NCI-H524 (cell line): ENCODE measurements around the gene LPAR3.

Experiments
- DNase-seq, 2 experiments: peaks; one replicate each; lab custom pipeline; 2025; lab: John Stamatoyannopoulos, UW

Gene LPAR3

DNA sequence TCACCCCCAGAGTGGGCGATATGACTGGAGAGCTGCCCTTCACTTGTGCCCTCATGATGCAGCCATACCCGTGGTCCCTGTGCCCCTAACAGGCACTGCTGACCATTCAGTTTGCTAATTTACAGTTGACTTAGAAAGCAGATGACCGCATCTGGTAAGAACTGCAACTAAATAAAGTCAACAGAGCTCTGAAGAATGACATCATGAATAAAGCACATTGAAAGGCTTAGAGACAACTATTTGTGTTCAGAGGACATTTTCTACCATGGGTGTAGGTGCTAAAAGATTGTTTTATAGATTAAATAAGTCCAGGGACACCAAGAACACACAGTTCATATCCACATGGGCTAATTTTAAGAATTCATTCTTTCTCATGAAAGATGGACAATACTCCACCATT is 65.5 kb downstream of the LPAR3 start:
- DNase-seq, result no peak

DNA sequence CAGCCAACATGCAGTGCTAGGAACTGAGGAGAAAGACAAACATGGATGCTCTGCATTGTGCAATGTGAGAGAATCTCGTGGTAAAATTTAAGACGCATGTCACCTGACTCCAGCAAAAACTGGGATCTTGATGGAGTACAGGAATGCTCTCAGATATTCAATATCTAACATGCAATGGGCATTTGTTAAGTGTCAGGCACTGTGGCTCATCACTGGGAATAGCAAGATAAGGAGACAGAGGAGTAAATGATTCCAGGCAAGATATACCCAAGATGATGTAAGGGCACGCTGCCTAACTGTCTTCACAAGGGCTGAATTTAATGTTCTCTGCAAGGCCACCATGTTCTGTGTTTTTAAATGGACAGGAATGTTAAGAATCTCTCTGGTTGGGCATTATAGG is 67.8 kb downstream of the LPAR3 start:
- DNase-seq, result no peak

DNA sequence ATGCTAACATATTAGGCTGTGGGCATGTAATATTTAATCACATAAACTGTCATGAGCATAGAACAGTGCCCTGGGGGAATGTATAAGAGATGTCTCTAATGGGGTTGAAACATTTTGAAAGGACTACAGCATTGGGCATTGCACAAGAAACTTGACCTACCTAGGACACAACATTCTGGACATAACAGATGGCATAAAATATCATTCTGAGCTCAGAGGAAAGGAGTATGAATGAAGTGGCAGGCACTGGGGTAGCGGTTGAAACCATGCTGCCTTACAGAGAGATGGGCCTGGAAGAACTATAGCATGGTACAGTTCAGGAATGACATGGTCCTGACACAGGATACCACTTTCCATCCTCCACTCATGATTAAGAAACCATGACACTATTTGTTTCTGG is 69.0 kb downstream of the LPAR3 start:
- peak in 1 of 2 experiments; percentile 1 for DNase-seq

DNA sequence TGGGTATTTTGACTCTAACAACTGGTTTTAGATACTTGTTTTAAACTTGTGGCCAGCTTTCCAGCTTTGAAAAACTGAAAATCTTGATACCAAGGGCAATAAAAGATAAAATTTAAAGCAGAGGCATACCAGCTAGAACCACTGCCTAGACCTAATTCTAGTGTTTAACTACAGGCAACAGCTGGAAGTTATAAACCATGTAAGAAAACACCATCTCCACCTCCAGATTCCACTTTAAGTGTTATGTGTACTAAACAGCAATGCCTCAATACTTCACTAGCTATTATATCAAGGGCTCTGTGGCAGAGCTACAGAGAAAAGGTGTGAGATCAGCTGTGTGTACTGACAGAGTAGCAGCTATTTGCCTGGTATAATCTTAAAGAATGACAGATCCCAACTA is 69.5 kb downstream of the LPAR3 start:
- no peak for DNase-seq

DNA sequence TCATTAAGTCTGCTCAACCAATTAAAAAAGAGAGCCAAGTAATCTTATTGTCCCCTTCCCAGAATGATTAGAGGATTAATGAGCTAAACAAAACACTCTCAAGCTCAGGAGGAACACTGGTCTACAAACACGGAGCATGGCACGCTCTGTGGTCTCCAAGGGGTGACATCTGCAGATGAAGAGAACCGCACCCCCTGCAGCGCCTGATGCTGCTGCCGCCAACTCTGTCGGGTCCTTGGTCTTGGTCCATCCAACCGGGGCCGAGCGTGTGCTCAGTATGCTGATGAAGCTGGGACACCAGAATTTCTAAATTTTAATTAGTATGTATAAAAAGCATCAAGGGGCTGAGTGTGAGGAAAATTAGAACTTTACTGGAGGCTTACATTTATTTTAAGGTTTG is 82.7 kb downstream of the LPAR3 start:
- DNase-seq, result no peak

DNA sequence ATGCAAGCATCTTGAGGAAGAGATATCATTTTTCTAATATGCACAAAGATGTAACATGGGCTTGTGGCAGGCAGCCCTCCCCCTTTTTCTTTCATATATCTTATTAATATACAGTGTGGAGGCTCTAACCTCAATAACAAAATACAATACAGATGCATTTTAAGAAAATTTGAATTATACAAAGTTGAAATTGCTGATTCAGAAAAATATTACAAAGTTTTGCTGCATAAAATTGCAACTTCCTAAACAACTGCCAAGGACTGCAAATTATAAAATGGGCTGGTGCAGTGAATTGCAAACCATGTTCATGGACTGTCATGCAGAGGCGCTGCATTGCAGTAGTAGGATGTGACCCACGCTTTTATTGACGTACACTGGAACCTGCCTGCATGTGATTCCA is 84.0 kb downstream of the LPAR3 start:
- no peak for DNase-seq

DNA sequence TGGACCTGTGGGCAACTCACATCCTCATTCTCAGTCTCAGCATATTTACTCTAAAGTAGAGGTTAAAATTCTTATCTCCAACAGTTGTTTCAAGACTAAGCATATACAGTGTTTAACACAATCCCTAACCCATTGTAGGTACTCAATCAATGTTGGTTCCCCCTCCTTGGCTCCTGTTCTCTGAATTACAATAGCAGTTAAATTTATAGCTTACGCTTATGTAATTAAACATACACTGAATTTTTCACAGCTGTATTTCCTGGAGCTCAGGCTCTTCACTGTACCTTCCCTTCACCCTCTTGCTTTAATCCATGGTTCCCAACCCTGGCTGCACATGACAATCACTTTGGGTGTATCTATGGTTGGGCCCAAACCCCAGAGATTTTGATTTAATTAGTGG is 89.4 kb downstream of the LPAR3 start:
- no peak for DNase-seq

DNA sequence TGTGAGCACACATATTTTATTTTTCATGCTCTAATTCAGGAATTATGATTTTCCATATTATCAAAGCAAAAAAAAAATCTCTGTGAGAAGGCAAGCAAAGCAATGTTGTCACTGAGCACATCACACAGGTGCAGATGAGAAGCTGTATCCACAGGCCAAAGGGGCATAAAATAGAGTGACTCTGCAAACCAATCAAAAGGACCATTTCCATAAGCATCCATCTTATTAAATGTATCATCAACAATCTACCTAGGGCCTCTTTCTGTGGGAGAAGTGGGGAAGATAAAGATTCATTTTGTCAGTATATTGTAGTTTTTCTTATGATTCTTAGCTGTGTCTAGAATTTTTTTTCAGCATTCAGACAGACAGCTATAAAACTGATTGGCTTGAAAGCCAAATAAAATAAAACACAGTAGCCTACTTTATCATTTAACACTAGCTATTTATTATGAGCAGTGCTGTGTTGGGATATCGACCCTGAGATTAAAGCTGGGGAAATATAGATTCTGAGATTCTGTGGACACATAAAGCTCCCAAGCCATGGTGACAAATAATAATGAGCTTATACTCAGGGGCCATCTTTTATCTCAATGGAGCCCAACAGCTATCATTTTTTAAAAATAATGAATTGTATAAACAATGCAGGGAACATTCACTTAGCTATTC is 90.3 kb downstream of the LPAR3 start:
- no peak for DNase-seq

DNA sequence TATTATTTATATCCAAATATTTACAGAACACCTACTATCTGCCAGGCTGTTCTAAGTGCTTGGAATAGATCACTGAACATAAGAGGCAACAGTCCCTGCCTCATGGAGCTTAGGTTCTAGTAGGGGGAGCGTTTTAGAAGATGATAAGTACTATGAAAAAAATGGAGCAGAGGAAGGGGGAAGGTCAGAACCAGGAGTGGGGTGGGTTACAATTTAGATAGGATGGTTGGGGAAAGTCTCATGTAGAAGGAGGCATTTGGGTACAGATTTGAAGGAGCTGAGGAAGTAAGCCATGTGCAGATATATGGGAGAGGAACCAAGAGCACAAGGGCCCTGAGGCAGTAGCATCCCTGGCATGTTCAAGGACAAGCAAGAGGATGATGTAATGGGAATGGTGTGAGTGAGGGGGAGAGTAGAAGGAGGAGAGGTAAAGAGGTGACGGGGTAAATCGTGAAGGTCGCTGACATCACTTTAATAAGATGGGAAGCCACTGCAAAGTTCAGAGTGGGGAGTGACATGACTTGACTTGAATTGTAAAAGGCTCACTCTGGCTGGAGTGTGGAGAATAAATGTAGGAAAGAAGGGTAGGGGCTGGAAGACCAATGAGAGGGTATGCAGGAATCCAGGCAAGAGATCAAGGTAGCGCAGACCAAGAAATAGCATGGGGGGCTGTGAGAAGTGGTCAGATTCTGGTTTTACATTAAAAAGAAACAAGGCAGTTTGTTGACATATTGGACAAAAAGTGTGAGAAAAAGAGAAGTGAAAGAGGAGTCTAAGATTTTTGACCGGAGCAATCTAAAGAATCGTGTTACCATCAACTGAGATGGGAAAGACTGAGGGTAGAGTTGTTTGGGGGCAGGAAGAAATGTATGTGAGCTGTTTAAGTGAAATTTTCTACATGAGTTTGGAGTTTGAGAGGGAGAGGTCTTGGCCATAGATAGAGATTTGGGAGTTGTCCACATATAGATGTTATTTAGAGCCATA is 92.6 kb downstream of the LPAR3 start:
- DNase-seq, result no peak

DNA sequence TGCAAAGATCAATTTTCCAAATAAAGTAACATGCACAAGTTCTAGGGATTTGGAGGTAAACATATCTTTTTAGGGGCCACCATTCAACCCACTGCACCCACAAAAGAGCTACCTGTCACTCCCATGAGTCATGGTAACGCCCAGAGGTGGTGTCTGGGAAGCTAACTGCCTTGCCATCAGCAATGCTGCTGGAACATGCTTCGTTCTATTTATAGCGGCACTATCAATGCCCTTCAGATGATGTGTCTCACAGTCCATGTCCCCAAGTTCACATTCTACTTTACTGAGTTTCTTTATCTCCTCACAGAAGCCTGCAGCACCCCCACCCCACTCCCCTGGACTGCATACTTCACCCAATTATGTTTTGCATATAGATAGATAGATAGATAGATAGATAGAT is 95.4 kb downstream of the LPAR3 start:
- no peak for DNase-seq

DNA sequence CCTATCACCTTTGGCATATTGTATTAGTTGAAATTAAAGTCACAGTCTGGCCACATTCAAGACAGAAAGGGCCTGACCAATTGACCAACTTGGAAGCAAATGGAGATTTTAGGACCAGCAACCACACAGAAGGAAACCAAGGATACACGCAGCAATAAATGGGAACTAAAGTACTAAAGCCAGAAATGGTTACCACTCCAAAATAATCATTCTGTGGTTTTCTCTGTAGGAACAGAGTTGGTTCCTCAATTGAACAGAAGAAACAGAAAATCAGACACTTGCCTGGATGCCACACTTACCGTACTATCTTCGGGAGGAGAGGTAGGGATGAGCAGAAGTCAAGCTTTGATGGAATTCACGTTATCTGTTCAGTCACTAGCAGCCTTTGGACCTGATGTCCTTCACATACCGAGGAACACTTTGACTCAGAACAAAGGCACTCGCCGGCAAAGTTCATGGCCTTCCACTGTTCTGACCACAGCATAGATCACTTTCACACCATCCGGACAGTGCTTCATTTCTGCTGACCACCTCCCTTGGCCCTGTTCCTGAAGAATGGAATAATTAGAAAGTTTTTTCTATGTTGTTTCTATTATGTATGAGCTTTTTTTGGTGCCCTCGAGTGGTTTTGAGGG is 96.9 kb downstream of the LPAR3 start:
- no peak for DNase-seq

DNA sequence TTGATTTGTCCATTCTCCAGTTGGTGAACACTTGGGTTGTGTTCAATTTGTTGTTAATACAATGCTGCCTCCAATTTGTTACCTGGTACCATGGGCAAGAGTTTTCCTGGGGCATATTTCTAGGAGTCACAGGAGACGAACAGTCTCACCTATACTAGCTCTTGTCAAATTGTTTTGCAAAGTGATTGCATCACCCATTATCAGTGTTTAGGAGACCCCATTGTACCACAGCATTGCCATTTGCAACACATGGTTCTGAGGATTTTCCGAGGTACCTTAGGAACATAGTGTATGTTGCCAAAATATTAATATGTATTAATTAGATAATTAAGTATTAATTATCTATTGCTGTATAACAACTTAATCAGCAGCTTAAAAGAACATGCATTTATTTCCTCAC is 97.8 kb downstream of the LPAR3 start:
- DNase-seq, result no peak

DNA sequence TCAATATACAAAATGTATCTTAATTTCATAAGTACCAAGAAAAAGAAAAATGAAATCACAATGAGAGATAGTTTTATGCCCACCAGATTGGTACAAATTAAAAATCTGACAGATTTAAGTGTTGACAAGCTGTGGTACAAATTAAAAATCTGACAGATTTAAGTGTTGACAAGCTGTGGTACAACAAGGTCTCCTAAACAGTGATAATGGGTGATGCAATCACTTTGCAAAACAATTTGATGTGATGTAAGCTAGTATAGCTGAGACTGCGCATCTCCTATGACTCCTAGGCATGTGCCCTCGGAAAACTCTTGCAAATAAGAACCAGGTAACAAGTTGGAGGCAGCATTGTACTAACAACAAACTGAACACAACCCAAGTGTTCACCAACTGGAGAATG is 100.6 kb downstream of the LPAR3 start:
- DNase-seq, result no peak

DNA sequence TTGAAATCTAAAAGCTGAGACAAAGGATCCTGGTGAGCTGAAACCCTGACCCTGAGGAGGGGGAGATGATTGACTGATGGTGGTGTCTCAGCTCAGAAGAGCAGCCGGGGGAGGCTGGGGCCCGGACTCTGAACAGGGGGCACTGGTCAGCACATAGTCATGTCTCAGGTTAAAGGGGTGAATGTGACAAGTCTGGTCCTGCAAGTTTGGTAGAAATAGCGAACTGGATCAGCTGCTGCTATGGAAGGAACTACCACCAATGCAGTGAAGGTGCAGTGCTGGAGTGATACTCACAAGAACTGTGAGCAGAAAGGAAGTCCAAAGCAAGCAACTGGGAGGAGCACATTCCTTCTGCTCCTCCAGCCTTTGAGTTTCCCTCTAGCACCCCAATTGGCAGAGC is 104.0 kb downstream of the LPAR3 start:
- DNase-seq, result no peak

DNA sequence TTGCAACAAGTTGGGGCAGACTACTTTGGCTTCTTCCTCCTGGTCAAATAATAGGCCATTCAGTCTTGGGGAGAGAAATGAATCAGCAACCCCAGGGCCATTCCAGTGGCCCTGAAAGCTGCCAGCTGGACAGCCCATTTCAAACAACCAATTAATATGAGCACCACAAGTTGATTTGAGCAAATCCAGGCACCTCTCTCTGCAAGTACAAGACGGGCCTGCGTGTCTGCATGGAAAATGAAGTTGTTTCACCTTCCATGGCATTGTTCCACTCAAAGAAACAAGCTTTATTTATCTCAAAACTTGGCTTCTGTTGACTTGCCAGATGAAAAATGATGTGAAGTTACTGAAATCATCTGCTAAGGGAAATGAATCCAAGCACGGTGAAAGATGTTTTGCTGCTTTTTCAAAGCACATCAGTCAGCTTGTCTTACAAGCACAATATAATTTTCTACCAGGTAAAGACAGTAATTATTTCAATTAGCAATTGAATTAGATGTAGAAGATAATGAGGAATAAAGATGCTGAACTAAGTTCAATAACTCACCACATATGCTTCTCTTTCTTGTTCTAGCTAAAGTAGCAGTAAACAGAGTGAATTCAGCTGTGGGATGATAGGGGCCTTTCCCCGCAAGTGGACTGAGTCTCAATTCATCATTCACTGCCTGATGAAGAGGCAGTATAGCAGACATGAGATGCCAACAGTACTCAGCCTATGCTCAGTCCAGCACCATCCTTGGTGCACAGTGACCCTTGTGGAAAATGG is 107.6 kb downstream of the LPAR3 start:
- DNase-seq, result no peak

DNA sequence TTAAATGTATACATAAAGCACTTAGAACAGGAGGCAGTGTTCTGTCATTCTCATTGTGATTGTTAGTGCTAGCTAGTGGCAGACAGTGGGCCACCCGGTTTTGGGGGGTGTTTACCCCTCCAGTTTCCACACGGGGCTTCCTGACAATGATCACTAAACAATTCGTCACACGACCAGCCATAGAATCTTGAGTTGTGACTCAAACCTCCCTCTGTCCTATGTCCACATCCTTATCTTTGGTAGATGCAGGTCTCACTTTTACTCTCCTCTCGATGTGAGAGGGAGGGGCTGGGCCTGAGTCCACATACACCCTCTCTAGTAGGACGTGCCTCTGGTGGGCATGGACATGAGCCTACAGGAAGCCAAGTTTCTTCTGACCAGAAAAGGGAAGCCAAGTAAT is 110.1 kb downstream of the LPAR3 start:
- DNase-seq, result no peak

DNA sequence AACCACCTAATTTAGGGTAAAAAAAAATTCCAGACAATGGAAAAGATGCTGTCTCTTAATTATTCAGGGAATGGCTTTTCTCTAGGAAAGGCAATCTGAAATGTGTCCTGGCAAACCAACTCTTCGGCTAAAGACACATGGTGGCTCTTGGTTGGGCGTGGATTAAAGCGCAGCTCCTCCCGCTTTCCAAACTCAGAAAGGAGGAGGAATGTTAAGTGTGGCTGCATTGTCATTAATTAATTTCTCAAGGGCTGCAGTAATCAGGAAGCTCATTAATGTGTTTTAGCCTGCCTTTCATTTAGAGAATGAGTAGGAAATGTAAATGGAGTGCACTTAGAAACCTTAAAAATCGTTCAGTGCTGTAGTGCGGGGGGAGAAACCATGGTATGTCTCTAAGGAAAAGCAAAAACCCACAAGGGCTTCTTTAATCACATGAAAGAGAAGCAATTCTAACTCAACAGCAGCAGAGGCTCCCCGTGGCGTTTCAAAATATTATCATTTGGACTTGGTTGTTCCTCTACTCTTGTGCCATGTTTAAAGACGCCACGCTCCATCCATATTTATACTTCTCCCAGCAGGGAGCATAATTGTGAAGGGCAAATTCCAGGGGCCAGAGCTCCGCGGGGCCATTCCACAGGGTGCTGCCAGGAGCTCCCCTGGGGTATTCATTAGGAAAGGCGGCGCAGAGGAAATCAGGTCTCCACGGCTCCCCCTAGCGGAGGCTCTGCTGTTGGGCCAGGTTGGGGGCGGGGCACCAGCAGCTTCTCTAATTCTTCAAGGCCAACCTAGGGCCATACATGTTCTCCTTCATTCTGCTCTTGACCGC is 110.8 kb downstream of the LPAR3 start:
- DNase-seq, result peak in 1 of 2 experiments; percentile 16

DNA sequence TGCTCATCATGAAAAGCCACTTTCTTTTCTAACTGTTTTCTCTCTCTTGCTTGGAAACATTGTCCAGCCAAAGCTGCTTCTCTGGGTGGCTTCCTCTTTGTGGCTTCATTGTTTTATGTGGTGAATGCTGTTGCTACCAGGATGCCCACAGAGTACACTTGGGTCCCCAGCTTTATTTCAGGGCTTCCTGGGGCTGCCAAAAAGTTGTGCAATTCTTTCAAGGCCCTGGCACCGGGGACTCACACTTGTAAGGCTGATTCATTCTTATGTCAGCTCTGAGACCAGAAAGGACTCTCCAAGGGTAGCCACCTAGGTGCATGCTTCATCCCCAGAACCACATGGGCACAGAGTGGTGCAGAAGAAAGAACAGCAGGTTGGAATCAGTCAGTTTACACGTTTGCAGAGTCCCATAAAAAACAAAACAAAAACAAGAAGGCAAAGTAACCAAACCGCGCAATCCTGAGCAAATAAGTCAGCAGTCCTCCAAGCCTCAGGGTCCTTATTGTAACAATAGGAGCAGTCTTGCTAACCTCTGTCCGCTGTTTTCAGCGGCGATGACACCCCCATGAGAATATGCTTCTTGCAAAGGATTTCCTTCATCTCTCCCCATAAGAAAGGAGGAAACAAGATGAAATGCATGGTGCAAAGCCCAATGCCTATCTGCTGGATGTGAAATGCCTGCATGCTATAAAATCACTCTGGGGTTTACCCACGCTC is 112.8 kb downstream of the LPAR3 start:
- no peak for DNase-seq

DNA sequence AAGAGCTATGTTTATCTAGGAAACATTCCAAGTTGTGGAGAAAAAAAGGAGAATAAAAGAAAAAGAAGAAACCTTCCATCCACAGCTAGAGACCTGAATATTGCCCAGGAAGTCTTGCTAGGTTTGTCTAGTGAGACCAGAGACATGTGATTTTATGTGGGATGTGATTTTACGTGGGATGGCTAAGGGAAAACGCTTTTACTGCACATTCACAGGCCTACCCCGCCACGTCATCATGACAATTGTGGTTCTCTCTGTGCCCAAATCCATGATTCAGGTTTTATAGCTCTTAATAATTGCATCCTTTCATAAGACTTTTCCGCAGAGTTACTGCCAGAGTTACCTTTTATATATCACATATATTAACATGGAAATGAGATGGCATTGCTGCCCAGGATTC is 116.4 kb downstream of the LPAR3 start:
- DNase-seq, result no peak

DNA sequence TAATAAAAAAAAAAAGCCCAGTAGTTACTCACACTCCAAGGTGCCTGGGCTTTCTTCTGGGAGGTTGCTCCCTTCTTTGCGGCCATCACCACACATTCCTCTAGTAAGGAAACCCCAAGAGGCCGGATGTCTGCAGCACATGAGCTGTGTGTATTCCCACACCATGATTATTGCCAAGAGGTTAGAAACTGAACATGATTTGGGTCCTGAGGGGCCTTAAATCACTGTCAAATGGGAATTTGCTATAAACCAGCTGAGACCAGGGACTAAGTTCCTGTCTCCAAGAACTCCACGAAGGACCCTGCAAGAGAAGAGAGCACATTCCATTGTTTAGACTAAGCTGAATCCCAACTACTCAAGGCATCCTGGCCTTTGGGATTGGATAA is 117.5 kb downstream of the LPAR3 start:
- no peak for DNase-seq
